GM18870 (cell line): ENCODE results near the gene RRP8.

ENCODE experiments used
- ATAC-seq: cut with Tn5 transposase; IDR thresholded peaks from one replicate; pipeline ENCODE4 v1.9.1; 2021; ENCODE audit warnings: moderate library complexity; ENCODE audit not compliant: unreplicated experiment

The RRP8 gene

DNA sequence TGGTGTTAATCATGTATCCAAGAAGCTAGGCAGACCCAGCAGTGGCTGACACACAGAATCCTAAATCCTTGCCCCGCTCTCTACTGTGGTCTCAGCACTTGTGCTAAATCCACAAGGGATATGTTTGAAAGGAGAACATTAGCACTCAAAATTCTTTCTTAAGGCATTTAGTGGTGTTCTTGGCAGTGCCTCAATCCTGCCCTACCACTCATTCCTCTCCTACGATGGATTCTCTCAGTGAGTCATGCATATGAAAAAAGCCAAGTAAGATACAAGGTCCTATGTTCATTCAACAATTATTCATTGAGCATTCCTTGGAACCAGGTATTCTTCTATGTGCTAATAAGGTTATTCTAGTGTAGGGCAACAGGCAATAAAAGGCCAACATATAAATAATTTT is 31.2 kb downstream of the RRP8 start:
- ATAC-seq: no peak

DNA sequence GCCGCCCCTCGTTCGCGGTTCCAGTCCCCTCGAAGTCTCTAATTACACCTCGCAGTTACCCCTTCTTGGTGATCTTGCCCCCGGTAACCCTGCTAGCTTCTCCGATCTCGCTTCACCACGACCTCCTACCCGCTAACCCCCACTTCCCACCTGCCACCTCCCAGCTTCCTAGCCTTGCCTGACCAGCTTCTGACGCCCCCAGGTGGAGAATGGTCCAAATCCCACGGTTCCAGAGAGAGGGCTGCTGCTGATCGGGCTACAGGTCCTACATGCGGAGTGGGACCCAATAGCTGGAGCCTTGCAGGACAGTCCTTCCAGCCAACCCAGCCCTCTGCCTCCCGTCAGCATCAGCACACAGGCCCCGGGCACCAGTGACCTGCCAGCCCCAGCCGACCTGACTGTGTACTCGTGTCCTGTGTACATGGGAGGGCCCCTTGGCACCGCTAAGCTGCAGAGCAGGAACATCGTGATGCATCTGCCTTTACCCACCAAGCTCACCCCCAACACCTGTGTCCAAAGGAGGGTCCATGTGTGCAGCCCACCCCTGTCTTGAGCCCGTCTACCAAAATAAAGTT is 31.9 kb downstream of the RRP8 start:
- ATAC-seq: no peak

GRCh38 chr11:6570691-6571427 is 32.6 kb downstream of the RRP8 start:
- ATAC-seq: no peak

DNA sequence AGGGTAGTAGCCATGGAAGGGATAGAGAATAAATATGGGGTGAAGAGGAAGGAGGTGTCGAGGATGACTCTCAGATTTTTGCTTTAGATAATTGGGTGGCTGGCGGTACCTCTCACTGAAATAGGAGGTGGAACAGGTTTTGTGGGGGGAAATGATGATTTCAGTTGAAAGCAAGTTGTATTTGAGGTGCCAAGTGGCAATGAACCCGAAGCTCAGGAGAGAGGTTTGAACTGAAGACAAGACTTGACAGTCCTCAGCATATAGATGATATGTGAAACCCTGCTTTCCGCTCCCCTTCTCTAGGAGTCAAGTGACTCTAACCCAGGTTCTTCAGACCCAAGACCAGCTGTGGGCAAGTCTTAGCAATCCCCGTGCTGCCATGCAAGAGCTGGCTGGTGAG is 33.7 kb downstream of the RRP8 start:
- ATAC-seq: no peak

GRCh38 chr11:6568191-6568918 is 35.1 kb downstream of the RRP8 start:
- no peak for ATAC-seq

DNA sequence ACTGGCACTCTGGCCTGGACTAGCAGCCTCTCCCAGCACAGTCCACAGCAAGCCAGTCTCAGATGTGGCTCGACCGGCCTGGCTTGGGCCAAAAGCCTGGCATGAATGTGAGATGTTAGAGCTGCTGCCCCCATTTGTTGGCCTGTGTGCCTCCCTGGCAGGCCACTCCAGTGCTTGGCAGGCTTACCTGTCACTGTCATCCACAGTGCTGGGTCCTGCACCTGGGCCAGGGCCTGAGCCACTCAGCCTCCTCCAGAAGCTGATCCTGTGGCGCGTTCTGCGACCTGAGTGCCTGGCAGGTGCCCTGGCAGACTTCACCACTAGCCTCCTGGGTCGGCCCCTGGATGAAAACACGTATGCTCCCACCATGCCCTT is 36.1 kb downstream of the RRP8 start:
- no peak for ATAC-seq

DNA sequence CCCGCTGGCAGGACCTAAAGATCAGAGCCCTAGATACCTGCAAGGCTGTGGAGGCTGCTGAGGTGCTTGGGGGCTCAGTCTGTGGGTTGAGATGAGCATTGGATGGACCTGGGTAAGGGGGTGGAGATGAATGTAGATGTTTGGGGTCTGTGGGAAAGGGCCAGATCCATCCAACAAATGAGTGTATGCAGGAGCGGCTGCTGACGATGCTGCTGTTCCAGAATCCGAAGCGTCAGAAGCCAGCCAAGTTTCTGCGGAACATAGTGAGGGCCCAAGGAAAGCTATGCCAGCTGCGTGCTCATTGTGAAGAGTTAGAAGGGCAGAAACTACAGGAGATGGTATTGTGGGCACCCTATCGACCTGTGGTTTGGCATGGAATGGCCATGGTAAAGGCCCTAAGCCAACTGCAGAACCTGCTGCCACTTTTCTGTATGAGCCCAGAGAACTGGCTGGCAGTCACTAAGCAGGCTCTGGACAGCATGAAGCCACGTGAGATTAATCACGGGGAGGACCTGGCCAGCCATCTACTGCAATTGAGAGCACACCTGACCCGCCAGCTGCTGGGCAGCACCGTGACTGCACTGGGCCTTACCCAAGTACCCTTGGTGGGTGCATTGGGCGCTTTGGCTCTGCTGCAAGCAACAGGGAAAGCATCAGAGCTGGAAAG is 36.6 kb downstream of the RRP8 start:
- ATAC-seq: no peak

DNA sequence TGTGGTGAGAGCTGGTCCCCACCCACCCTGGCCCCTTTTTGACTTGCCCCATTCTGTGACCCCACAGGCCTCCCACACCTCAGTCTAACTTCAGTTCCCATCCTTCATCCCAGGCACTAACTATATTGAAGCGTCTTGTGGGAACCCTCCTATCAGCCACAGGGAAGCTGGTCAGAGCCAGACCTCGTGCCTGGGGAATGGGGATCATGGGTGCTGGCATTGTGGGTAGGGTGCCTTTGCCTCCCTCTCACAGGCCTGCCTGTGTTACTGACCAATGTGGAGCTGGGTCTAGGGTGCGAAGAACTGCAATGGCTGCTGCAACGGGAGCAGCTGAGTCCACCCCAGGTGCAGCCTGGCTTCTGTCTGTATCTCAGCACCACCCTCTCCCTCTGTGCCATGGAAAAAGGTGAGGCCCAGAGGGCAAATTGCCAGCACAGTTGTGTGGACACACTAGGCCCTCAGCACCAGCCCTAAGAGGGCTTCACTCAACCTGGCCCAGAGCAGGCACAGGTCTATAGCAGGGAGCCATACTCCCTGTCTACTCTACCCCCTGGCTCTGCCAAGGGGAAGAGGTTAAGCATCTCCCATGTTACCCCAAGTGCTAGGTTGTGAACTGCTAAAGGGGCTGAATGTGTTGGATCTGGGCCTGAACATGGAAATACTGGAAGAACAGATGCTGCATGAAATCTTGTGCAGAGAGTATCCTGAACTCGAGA is 37.3 kb downstream of the RRP8 start:
- ATAC-seq: no peak

DNA sequence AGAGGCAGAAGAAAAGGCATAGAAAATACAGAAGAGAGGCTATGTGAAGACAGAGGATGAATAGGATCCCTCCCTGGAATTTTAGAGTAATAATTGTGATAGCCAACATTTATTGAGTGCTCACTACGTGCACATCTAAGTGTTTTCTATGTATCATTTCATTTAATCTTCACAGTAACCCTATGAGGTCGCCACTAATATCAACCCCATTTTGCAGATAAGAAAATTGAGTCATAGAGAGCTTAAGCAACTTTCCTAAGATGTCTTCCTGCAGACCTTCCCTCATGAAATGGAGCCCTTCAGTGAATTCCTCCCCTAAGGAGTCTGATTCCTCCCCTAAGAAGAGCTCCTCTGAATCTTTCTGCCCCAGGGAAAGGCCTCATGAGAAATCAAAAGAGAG is 38.1 kb downstream of the RRP8 start:
- no peak for ATAC-seq

GRCh38 chr11:6563667-6564066 is 39.7 kb downstream of the RRP8 start:
- ATAC-seq: no peak

GRCh38 chr11:6563121-6563619 is 40.2 kb downstream of the RRP8 start:
- no peak for ATAC-seq

- ATAC-seq: no peak
Observed at GRCh38 chr11:6561288-6561687, 42.1 kb downstream of the RRP8 start.

- ATAC-seq: no peak
Observed at GRCh38 chr11:6559369-6559768, 44.0 kb downstream of the RRP8 start.

GRCh38 chr11:6557761-6558674 is 45.4 kb downstream of the RRP8 start:
- ATAC-seq: no peak

DNA sequence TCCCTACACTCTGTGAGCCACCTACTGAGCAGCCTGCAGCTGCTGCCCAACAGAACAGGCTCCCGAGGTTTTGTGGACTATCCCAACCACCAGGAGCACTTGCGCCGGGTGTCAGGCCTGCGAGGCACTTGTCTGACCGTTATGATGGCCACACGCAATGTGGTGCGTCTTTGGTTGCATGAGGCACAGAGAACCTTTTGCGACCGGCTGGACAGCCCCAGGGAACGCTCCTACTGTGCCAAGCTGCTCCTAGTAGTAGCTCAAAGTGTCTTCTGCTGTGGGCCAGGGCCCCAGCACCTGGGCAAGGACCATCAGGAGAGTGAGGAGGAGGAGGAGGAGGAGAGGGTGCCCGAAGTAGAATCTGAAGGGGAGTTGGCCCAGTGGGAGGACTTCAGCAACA is 46.4 kb downstream of the RRP8 start:
- no peak for ATAC-seq

DNA sequence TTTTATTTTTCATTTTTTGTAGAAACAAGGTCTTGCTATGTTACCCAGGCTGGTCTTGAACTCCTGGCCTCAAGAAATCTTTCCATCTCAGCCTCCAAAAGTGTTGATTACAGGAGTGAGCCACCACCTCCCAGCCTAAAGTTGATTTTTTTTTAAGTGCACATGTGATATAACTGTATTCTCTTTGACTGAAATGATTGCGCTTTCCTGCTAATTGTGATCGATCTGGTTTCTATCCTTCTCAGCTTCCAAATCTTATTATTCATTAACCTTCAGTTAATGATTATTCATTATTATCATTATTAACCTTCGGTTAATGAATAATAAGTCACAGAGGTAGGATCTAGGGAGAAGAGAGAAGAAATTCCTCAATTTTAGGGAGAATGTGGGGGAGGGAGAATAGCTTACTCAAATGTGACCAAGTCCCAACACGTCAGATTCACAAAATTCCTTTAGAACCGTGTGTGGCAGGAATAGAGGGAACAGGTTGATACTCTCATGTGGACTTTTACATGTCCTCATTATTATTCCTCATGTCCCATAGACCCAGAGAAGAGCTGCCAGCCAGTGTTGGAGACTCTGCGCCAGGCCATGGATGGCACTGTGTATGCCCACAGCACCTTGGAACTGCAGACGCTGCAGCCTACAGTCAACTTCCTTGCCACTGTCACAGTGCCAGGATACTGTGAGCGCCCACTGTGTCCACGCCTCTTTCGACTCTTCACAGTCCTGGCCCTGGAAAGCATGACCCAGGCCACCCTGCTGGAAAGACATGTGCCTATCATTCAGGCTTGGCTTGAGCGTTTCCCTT is 47.1 kb downstream of the RRP8 start:
- no peak for ATAC-seq

DNA sequence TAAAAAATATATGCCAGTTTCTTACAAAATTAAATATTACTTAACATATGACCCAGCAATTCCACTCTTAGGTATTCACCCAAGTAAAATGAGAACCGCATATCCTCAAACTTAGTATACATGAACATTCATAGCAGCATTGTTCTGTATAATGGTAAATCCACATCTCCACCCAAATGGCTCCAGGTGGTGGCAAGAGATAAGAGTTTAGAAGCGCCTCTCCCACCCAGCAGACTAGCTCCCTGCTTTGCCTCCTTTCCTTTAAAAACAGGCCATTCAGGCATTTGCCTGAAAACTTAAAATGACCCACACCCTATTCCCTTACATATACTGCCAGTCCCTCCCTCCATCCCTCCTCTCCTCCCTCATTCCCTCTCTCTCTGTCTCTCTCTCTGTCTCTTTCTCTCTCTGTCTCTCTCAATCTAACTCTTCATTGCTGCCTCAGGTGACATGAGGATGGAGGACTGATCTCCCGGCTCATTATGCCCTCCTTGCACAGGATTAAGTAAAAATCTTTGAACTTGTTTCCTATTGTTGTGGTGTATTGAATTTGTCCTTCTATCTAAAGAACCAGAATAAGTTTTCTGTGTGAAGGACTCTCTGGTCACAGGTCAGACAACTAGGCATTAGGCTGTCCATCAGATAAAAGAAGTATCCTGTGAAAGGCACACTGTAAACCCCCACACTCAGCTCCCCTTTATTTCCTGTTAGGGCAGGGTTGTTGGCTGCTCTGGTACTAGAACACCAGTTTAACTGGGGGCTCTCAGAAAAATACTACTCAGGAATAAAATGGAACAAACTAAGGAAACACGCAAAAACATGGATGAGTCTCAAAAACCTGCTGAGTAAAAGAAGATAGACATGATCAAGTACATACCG is 48.3 kb downstream of the RRP8 start:
- ATAC-seq: no peak

- ATAC-seq: no peak
Observed at GRCh38 chr11:6553634-6554033, 49.8 kb downstream of the RRP8 start.
